GM18502 (cell line): ENCODE measurements around the gene PRKN.

Experiments
- ATAC-seq: cut with Tn5 transposase; IDR thresholded peaks from one replicate; pipeline ENCODE4 v1.9.1; 2021; ENCODE audit warnings: mild to moderate bottlenecking; ENCODE audit not compliant: unreplicated experiment, poor library complexity

The PRKN gene

DNA sequence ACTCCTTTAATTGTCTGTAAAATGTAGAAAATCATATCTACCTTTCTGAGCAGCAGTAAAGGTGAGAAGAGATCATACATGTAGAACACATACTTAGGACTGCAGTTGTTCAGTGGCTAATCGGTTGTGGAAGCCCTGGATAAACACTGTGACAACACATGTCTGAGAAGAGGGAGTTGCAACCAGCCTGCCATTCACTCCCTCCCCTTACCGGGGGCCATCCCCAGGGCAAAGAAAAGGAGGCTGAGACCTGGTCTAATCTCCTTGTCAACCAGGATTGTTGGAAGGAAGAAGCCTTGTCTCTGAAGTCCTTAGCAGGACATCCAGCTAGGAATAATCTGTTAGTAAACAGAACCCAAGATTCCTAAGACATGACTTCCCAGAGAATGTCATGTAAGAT lies 991.2 kb downstream of the PRKN start:
- no peak for ATAC-seq

DNA sequence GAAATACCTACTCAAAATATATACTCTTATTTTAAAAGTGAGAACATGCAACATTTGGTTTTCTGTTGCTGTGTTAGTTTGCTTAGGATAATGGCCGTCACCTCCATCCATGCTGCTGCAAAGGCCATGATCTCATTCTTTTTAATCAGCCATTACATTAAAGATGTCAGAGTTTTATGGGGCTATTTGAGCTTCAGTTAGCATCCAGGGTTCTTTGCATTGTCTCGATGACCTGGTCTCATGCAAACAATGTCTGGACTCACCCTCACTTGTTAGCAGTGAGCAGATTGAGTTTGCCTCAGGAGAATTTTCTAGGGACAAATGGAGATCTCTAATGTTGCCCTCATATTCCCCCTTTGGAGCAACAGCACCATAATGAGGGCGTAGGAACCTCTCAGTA lies 995.0 kb downstream of the PRKN start:
- ATAC-seq = no peak

DNA sequence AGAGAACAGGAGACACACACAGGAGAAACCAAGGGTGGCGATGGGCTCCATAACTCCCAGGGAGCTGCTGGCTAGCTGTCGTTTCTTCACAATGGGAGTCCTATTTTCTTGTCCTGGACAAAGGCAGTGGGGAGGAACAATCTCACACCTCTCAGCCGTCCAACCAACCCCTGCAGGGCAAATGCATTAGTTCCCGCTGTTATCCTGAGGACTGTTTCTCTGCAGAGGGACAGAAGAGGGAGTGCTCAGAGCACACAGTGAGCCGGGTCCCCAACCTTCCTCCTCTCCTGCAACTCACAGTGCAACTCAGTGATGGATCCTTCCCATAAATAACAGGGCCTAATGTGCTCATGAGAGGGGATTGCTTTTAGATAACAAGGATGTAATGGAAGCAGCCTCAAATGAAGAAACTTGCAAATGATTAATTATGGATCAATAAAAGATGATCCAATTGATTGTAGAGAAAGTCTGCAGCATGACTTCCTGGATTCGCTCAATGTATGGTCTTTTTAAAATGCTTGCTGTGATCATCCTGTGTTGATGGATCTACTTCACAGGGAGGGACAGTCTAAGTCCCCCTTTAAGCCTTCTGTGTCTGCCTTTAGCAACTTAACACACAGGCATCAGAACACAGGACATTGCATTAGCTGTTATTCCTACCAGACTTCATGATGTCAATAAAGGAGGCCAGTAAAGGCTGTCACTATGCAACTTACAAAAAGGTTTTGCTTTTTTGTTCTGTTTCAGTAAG lies 1000.3 kb downstream of the PRKN start:
- ATAC-seq = no peak

DNA sequence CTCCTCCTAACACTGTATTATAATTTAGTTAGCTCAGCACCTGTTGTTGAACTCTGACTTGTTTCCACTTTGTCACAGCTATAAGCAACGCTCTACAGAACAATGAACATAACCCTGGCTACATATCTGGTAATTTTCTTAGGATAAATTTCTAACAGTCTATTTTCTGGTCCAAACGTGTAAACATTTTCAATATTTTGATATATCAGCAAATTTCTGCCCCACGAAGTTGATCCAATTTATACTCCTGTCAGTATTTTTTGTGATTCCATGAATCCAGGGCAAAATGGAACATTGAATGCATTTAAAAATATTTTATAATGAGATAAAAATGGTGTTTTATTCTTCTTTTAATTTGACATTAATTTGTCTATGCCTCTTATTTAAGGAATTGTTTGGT lies 1005.2 kb downstream of the PRKN start:
- ATAC-seq = no peak

DNA sequence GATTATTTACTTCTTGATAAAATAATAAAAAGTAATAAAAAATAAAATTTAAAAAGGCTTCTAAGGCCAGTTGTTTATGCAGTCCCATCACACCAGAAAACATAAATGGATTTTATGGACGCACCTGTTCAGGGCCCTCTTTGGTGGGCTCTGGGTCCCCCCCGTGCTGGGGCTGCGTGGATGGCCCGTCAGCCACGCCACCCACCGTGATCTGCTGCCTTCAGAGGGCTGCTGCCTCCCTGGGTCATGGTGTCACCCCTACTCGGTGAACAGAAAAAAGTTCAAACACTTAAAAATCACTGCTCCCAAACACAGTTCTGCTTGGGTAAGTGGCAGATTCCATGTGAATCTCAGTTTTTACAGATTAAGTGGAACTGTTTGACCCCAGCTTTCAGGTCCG lies 1006.1 kb downstream of the PRKN start:
- ATAC-seq = no peak

DNA sequence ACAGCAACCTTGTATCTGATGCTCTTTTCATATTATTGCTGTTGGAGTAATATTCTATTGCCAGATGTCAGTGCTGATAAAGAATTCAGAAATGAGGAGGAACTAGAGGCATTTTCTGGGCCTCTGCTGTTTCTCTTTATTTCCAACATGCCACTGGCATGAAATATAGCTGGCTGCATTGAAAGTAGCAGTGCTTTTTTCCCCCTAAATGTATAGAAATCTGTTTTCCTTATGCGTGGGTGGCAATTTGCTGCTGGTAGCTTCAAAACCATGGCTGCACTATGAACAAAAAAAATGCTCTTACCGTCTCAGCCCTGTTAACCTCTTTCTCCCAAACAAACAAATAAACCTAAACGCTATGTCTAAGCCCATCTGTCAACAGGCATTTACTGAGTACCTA lies 1011.4 kb downstream of the PRKN start:
- no peak for ATAC-seq

DNA sequence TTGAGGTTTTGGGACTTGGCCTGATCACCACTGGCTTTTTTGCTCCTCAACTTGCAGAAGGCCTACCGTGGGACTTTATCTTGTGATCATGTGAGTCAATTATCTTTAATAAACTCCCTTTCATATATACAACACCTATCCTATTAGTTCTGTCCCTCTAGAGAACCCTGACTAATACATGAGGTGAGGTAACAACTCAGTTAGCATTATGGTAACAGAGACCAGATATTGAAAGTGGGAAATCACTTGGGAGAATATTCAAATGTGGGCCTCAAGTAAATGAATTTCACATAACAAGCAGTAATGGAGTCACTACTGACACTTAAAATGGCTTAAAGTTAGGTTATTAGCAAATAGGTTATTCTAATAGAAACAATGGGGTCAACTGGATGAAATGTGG lies 1015.6 kb downstream of the PRKN start:
- no peak for ATAC-seq

DNA sequence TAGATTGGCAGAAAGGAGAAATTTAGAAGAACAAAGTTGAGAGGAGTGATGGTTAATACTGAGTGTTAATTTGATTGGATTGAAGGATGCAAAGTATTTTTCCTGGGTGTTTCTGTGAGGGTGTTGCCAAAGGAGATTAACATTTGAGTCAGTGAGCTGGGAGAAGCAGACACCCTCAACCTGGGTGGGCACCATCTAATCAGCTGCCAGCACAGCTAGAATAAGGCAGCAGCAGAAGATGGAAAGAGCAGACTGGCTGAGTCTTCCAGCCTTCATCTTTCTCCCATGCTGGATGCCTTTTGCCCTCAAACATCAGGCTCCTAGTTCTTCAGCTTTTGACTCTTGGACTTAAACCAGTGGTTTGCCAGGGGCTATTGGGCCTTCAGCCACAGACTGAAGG lies 1016.1 kb downstream of the PRKN start:
- ATAC-seq = no peak

DNA sequence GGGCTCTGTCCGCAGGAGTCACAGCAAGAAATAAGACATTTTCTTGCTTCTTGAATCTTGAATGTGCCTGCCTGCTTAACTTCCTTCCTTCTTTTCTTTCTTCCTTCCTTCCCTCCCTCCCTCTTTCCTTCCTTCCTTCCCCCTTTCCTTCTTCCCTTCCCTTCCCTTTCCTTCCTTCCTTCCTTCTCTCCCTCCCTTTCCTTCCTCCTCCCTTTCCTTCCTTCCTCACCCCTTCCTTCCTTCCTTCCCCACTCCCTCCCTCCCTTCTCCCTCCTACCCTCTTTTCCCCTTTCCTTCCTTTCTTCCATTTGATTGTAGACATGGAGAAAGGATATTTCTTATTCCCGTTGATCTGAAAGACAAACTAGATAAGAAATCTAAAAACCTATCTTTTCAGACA lies 1016.9 kb downstream of the PRKN start:
- ATAC-seq = no peak

DNA sequence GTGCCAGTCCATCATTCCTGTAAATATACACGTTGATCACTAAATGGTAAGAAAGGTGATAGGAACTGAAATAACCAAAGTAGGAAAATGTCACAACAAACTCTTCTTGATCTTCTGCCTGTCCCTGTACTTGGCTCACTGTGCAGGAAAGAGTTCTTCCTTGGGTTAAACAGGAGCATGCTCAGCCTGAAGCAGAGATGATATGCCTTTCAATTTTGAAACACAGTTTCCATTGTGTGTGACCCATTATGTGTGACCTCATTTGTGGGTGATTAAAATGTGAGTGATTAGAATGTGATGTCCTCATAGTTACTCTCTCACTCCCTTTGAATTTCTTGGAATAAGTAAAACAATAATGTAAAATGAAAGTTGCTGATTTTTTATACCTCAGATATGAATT lies 1026.5 kb downstream of the PRKN start:
- ATAC-seq = no peak

DNA sequence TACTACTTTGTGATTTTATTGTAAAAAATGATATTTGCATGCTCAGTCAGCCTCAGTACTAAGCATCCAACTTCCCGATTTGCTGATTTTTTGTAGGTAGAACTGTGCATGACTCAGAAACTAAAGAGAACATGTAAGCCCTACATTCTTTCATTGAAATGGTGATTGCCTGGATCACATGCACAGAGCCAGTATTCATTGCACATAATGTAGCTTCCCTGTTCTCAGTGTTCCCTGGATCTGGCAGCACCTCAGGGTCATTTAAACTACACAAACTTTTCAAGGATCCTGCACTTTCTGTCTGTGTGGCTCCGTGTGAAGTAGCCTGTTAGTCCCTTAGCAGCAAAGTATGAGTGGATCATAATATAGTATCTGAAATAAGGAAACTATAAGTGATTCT lies 1030.8 kb downstream of the PRKN start:
- no peak for ATAC-seq

DNA sequence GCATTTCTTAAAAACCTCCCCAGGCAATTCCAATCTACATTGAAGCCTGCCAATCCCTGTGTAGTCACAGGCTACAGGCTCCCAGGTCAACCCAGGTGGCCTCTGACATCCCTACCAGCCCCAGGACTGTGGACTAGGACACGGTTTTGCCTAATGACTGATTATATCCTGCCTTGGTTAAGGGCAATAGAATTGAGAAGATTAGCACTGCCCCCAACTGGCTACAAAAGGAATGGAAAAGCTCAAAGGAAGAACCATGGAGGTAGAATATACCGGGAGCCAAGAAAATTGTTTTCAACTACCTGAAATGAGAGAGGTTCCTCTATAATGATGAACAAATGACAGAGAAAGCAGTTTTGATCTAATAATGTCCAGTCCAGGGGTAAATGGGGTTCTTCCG lies 1032.6 kb downstream of the PRKN start:
- no peak for ATAC-seq

DNA sequence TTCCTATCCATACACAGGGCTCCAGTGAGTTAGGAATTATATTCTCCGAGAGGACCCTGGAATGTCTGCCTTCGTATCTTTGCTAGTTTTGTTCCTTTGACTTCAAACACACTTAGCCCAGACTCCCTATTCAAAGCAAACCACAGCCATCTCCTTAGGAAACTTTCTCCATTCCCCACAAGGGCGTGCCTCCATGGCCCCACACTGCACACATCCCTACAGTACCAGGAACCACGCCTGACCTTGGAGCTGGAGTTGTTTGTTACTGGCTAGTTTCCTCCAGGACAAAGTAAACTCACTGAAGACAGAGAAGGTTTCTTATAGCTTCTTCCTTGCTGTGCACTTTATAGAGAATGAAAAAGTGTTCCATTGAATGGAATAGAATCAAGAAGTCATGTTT lies 1040.9 kb downstream of the PRKN start:
- no peak for ATAC-seq

DNA sequence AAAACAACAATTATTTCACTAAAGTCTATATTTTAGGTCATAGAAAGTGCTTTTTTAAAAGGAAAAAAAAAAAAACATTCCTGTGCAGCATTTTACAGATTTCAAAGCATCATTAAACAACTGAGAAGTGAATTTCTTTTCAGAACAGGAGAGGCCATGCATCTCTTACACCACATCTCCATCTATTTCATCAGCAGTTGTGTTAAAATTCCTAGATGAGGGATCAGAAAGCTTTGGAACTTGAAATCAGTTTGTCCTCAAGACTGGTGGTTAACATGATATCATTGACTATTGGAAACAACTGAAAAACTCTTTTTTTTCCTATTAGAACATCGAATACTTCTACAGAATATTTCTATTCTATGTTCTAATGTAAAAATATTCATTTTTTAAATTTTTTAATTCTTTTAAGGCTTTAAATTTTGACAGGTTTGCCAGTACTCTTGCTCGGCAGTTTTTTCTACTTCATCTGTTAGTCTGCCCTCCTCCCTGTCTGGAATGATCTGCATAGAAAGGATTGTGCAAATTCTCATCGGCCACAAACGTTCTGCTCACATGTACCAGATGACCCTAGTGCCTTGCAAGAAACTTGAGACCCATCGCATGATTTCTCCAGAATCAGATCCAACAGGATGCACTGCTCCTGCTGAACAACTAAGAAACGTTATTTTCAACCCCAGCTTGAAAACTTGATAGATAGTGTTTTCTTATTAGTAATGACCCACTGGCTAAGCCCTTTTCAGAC lies 1042.7 kb downstream of the PRKN start:
- no peak for ATAC-seq

DNA sequence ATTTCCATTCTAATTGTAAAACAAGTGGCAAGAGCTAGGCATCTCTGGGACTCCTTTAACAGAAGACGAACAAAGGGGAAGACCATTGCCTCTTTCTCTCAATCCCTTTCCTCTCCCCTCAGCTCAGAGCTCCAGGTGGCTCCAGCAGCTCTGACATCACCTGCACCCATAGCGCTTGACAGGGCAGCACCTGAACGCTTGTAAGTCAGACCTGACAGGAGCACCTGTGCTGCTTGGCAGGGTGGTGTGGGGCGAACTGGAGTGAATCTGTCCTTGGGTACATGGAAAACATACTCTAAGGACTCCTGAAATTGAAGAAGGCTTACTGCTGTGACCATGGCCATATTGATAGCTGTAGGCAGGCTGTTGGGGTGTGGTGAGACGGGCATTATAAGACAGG lies 1044.2 kb downstream of the PRKN start:
- no peak for ATAC-seq

DNA sequence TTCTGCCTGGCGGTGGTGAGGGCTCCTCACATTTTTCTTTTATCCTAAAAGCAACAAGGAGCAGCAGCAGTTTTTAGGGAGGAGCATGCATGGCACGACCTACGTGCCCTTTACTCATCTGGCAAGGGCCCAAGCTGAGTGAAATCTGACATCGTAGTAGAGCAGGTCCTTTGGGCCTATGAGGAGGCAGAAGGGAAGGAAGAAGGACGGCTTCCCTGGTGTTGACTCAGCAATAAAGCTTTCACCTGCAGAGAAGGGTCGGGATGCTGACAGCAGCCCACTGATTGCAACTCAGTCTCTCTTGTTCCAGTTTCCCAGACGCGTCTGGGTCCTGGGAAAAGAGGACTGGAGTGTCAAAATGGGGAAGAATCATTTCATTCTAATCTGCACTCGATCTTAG lies 1044.6 kb downstream of the PRKN start:
- ATAC-seq = no peak

DNA sequence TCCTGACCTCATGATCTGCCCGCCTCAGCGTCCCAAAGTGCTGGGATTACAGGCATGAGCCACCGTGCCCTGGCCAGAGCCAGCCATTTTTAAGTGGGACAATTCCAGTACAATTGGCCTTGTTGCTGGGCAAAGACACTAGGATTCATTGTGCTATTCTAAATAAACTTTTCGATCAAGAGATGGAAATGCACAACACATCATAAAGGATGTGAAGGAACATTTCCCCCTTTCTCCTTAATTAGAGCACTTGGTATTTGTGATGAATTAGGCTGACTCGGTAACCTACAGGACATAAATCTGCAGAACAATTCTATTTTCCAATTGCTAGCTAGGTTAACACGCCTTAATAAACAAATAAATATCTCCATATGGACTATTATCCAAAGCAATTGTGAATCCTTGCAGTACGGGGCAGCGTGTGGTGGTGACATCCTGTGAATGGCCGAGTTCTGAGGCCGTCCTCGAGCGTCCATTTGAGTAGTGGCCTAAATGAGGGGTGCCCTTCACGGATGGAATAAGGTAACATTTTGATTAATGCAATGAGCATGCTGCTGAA lies 1047.5 kb downstream of the PRKN start:
- no peak for ATAC-seq

DNA sequence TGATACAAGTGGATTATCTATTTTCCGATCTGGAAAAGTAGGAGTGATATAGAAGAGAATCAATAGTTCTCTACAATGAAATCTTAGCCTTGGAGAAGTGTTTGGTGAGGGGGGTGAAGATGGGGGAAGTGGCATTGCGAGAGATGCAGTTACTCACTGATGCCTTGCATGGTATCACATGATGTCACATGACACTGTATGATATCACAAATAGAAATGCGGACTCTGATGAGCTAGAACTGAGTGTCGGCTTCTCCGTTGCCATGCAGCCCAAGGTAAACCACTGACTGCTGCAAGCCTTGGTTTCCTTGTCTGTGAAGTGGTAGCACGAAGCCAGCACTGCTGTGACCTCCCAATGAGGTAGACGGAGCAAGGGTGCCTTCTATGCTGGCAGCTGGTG lies 1050.4 kb downstream of the PRKN start:
- ATAC-seq = no peak

DNA sequence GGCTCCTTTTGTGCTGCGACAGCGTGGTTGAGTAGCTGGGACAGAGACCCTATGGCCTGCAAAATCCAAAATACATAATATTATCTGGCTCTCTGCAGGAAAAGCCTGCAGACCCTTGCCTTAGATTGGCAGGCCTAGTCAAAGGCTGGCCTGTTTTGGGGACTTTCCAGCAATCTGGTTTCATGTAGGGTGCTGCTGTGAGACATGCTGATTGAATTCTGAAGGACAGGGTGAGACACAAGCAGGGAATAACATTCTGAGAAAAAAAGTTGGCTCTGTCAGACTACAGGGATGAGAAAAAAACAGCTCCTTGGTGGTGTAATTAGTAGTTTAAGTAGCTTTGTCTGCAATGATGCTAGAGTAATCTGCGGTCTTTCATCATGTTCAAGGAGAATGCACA lies 1051.0 kb downstream of the PRKN start:
- no peak for ATAC-seq

DNA sequence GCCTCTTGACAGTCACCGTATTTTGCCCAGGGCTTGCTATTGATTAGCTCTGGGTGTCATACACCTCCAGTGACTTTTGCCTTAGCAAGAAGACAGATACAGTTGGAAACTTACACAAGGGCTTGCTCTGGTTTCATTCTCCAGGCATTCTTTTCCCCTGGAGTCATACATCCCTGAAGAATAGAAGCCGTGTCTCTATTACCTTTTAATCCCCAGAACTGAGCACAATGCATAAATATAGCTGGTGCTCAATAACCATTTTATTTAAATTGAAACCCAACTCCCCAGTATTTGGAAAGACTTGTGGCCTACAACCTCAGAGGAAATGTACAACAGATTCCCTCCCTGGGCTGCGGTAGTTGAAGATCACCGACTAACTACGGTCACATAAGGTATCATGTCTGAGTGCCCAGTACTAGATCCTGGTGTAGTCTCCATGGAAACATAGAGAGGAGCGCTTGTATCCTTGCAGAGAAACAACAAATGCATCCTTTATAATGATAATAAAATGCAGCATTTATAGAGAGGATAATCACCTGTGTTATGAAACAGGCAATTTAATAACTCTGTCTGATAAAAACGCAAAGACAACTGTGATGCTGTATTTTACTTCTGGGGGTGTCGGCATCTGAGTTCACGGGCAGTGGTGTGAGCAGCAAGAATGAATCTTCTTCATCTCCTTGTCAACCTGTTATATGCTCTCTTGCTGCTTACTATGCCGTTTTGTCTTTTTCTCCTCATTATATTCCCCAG lies 1052.5 kb downstream of the PRKN start:
- ATAC-seq = no peak

DNA sequence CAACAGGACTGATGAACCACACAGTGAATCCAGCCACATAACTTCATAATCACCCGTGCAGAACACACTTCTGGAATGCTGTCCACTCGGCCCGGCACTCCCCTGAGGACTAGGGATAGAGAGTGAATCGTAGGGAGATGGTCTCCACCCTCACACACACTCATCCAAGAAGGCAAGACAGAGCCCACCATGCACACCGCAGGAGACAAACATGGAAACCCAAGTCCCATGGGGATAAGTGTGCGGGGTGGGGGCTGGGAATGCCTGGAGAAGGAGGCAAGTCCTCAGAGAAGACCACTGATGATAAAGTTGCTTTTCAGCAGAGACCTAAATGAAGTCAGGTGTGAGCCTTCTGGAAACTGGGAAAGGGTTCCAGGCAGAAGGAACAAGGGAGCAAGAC lies 1054.5 kb downstream of the PRKN start:
- no peak for ATAC-seq
